Measurements from ENCODE around the gene UGP2. TPM values are rescaled to one million over a fixed set of nuclear protein-coding genes. Genes with fewer than 3 reads are reported as not detected.
"Not testable (repeated sequence)": the region's sequence is repeated elsewhere in the genome, so short reads cannot be mapped to it uniquely, and the experiment has no call there.

The UGP2 gene
- polyA plus RNA-seq, result 100 to 1,000 TPM; 132 to 263 (median 151) TPM

- Mint-ChIP-seq H3K27ac (peak within 1 kb of the TSS; percentile 94 to 99 (median 97)), H3K4me1 (peaks cover 50 to 62% of the 10 kb centered on the region in 2 donors), H3K36me3 (no peaks in the 10 kb centered on the region), H3K9me3 (no peaks in the 10 kb centered on the region), H3K4me3 (peak within 1 kb of the TSS; percentile 93 to 99 (median 97)), H3K27me3 (ENCODE audit: low read depth in 3 of 3) (peaks cover 8 to 13% (median 11%) of the 10 kb centered on the region in 3 donors)
- peak; percentile 83 to 86 (median 83) for DNase-seq
Observed at GRCh38 chr2:63841254-63842022, at the start of gene UGP2. Gene UGP2, plus strand, starts transcription at chr2:63841896. Its CDS starts 290 bp downstream, at chr2:63842186.

GRCh38 chr2:63792530-63792929, 49.2 kb upstream of the UGP2 start:
- no peak for DNase-seq
- Mint-ChIP-seq H3K4me3 (no peak overlapping the region), H3K9me3 (no peaks in the 10 kb centered on the region), H3K4me1 (no peaks in the 10 kb centered on the region), H3K36me3 (no peaks in the 10 kb centered on the region), H3K27ac (no peak overlapping the region), H3K27me3 (ENCODE audit: low read depth in 3 of 3) (peaks cover 0 to 3% (median 2%) of the 10 kb centered on the region in 3 donors)

- Mint-ChIP-seq H3K27me3 (ENCODE audit: low read depth in 3 of 3) (peaks cover under 1 to 3% (median 2%) of the 10 kb centered on the region in 3 donors), H3K36me3 (no peaks in the 10 kb centered on the region), H3K27ac (no peak overlapping the region), H3K4me1 (no peaks in the 10 kb centered on the region), H3K9me3 (no peaks in the 10 kb centered on the region), H3K4me3 (no peak overlapping the region)
- no peak for DNase-seq
Observed at GRCh38 chr2:63796366-63796765, 45.3 kb upstream of the UGP2 start.

- no peaks in the 10 kb centered on the region for H3K36me3 Mint-ChIP-seq
- H3K9me3 Mint-ChIP-seq, result no peaks in the 10 kb centered on the region
- no peak overlapping the region for H3K27ac Mint-ChIP-seq
- DNase-seq, result no peak
- no peak overlapping the region for H3K4me3 Mint-ChIP-seq
- H3K27me3 Mint-ChIP-seq (ENCODE audit: low read depth in 3 of 3), result peaks cover 2 to 3% (median 2%) of the 10 kb centered on the region in 3 donors
- no peaks in the 10 kb centered on the region for H3K4me1 Mint-ChIP-seq
Observed at GRCh38 chr2:63796796-63797195, 44.9 kb upstream of the UGP2 start.

- Mint-ChIP-seq H3K4me1 (no peaks in the 10 kb centered on the region), H3K36me3 (no peaks in the 10 kb centered on the region), H3K27ac (no peak overlapping the region), H3K4me3 (no peak overlapping the region), H3K9me3 (peaks cover 0 to 2% (median 0%) of the 10 kb centered on the region in 6 donors), H3K27me3 (ENCODE audit: low read depth in 3 of 3) (peaks cover 0 to 4% (median 2%) of the 10 kb centered on the region in 3 donors)
- DNase-seq, result no peak
Observed at GRCh38 chr2:63801455-63801854, 40.2 kb upstream of the UGP2 start.

GRCh38 chr2:63805412-63805811, 36.3 kb upstream of the UGP2 start:
- Mint-ChIP-seq H3K9me3 (peaks cover 0 to 4% (median 0%) of the 10 kb centered on the region in 6 donors), H3K27me3 (ENCODE audit: low read depth in 3 of 3) (peaks cover 0 to 2% (median 2%) of the 10 kb centered on the region in 3 donors), H3K36me3 (no peaks in the 10 kb centered on the region), H3K4me1 (no peaks in the 10 kb centered on the region), H3K27ac (no peak overlapping the region), H3K4me3 (no peak overlapping the region)
- no peak for DNase-seq

- H3K27ac Mint-ChIP-seq; H3K9me3 Mint-ChIP-seq; H3K4me3 Mint-ChIP-seq; DNase-seq; H3K27me3 Mint-ChIP-seq (ENCODE audit: low read depth in 3 of 3); H3K36me3 Mint-ChIP-seq; H3K4me1 Mint-ChIP-seq: not testable (repeated sequence)
Observed at GRCh38 chr2:63808036-63808435, 33.7 kb upstream of the UGP2 start.

- not testable (repeated sequence) for H3K4me3 Mint-ChIP-seq; H3K36me3 Mint-ChIP-seq; H3K4me1 Mint-ChIP-seq; H3K27me3 Mint-ChIP-seq (ENCODE audit: low read depth in 3 of 3); H3K9me3 Mint-ChIP-seq; H3K27ac Mint-ChIP-seq; DNase-seq
Observed at GRCh38 chr2:63808911-63809310, 32.8 kb upstream of the UGP2 start.

- H3K9me3 Mint-ChIP-seq, result peaks cover 0 to 3% (median 0%) of the 10 kb centered on the region in 6 donors
- H3K27ac Mint-ChIP-seq, result no peak overlapping the region
- no peak overlapping the region for H3K4me3 Mint-ChIP-seq
- H3K27me3 Mint-ChIP-seq (ENCODE audit: low read depth in 3 of 3), result peaks cover 0 to 2% (median 2%) of the 10 kb centered on the region in 3 donors
- no peak for DNase-seq
- H3K4me1 Mint-ChIP-seq, result no peaks in the 10 kb centered on the region
- H3K36me3 Mint-ChIP-seq, result no peaks in the 10 kb centered on the region
Observed at GRCh38 chr2:63811063-63811462, 30.6 kb upstream of the UGP2 start.

- H3K27ac Mint-ChIP-seq, H3K4me3 Mint-ChIP-seq: not testable (repeated sequence)
Observed at GRCh38 chr2:63811870-63812269, 29.8 kb upstream of the UGP2 start.

GRCh38 chr2:63814114-63814513, 27.6 kb upstream of the UGP2 start:
- Mint-ChIP-seq H3K9me3 (no peaks in the 10 kb centered on the region), H3K27me3 (ENCODE audit: low read depth in 3 of 3) (peaks cover 0 to 2% (median 2%) of the 10 kb centered on the region in 3 donors), H3K4me3 (no peak overlapping the region), H3K4me1 (no peaks in the 10 kb centered on the region), H3K27ac (no peak overlapping the region), H3K36me3 (no peaks in the 10 kb centered on the region)
- DNase-seq, result no peak

More at GRCh38 chr2:63811870-63812269, 29.8 kb upstream of the UGP2 start:
- H3K4me1 Mint-ChIP-seq; H3K36me3 Mint-ChIP-seq; H3K27me3 Mint-ChIP-seq (ENCODE audit: low read depth in 3 of 3); DNase-seq; H3K9me3 Mint-ChIP-seq: not testable (repeated sequence)

GRCh38 chr2:63817382-63817781, 24.3 kb upstream of the UGP2 start:
- Mint-ChIP-seq H3K36me3 (peaks cover 0 to 4% (median 0%) of the 10 kb centered on the region in 3 donors), H3K4me3 (no peak overlapping the region), H3K27me3 (ENCODE audit: low read depth in 3 of 3) (peaks cover 0 to 2% (median 0%) of the 10 kb centered on the region in 3 donors), H3K9me3 (no peaks in the 10 kb centered on the region), H3K4me1 (no peaks in the 10 kb centered on the region), H3K27ac (no peak overlapping the region)
- DNase-seq, result no peak

- no peak overlapping the region for H3K4me3 Mint-ChIP-seq
- no peaks in the 10 kb centered on the region for H3K4me1 Mint-ChIP-seq
- H3K9me3 Mint-ChIP-seq, result no peaks in the 10 kb centered on the region
- no peak overlapping the region for H3K27ac Mint-ChIP-seq
- peaks cover 0 to 4% (median 0%) of the 10 kb centered on the region in 3 donors for H3K36me3 Mint-ChIP-seq
- peaks cover 0 to 2% (median 0%) of the 10 kb centered on the region in 3 donors for H3K27me3 Mint-ChIP-seq (ENCODE audit: low read depth in 3 of 3)
- no peak for DNase-seq
Observed at GRCh38 chr2:63818271-63818670, 23.4 kb upstream of the UGP2 start.

GRCh38 chr2:63819256-63819655, 22.4 kb upstream of the UGP2 start:
- H3K36me3 Mint-ChIP-seq, result peaks cover 0 to 4% (median 0%) of the 10 kb centered on the region in 3 donors
- no peak overlapping the region for H3K4me3 Mint-ChIP-seq
- no peak overlapping the region for H3K27ac Mint-ChIP-seq
- no peaks in the 10 kb centered on the region for H3K27me3 Mint-ChIP-seq (ENCODE audit: low read depth in 3 of 3)
- DNase-seq, result no peak
- no peaks in the 10 kb centered on the region for H3K9me3 Mint-ChIP-seq
- H3K4me1 Mint-ChIP-seq, result no peaks in the 10 kb centered on the region
